ENCODE data around the gene FOXN1. TPM values are rescaled to one million over a fixed set of nuclear protein-coding genes. Genes with fewer than 3 reads are reported as not detected.

FOXN1 gene
- total and polyA plus RNA-seq, 2 of the 13 experiments (the other 11 are each of a cell fraction or from before 2014, with no cell fraction given): 0.01 TPM; not detected in 1

DNA sequence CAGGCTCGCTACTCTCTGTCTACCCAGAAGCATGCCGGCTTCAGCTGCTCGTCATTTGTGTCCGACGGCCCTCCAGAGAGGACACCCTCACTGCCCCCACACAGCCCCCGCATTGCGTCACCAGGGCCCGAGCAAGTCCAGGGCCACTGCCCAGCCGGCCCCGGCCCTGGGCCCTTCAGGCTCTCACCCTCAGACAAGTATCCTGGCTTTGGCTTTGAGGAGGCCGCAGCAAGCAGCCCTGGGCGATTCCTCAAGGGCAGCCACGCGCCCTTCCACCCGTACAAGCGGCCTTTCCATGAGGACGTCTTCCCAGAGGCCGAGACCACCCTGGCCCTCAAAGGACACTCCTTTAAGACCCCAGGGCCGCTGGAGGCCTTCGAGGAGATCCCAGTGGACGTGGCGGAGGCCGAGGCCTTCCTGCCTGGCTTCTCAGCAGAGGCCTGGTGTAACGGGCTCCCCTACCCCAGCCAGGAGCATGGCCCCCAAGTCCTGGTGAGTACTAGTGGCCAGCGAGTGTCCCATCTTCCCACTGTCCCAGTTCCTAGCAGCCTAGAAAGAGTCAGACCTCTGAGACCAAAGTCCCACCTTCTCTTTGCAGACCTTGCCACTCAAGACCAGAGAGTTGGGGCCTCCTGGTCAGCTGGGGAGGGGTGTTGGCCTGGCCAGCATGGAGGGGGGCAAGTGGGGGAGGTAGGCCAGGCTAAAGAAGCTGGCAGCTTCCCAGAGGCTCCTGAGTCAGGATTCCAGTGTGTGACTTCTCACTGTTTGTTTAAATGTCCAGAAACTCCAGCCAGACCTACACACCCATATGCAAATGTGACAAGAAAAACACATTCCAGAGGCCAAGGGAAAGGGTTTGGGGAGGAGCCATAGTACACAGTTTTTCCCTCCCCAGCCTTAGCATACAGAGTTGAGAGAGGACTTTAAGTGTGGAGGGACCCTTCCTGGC lies 18.6 kb downstream of the FOXN1 start (continued):
- no peak for TF ChIP-seq ARNT (IDR thresholded peaks at IDR 0.05)
- TF ChIP-seq, protein P1, sequence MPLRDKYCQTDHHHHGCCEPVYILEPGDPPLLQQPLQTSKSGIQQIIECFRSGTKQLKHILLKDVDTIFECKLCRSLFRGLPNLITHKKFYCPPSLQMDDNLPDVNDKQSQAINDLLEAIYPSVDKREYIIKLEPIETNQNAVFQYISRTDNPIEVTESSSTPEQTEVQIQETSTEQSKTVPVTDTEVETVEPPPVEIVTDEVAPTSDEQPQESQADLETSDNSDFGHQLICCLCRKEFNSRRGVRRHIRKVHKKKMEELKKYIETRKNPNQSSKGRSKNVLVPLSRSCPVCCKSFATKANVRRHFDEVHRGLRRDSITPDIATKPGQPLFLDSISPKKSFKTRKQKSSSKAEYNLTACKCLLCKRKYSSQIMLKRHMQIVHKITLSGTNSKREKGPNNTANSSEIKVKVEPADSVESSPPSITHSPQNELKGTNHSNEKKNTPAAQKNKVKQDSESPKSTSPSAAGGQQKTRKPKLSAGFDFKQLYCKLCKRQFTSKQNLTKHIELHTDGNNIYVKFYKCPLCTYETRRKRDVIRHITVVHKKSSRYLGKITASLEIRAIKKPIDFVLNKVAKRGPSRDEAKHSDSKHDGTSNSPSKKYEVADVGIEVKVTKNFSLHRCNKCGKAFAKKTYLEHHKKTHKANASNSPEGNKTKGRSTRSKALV (CRISPR knock-in tag; IDR thresholded peaks at IDR 0.05): no peak
- TF ChIP-seq E2F5 (CRISPR knock-in tag; conservative IDR thresholded peaks at IDR 0.05): no peak
- peak; percentile 39; the same call in 1 of the 2 replicates for TF ChIP-seq ZNF574 (CRISPR knock-in tag; IDR thresholded peaks at IDR 0.05)
- no peak for TF ChIP-seq TFE3 (CRISPR knock-in tag; IDR thresholded peaks at IDR 0.05)
- TF ChIP-seq KDM5B (CRISPR knock-in tag; IDR thresholded peaks at IDR 0.05; ENCODE audit: borderline replicate concordance): 0 out of 2 replicates have a peak, but pooled peaks have one; percentile 48
- no peak for TF ChIP-seq NPAS2 (CRISPR knock-in tag; IDR thresholded peaks at IDR 0.05; ENCODE audit: borderline replicate concordance)
- no peak for TF ChIP-seq YEATS2 (CRISPR knock-in tag; IDR thresholded peaks at IDR 0.05; ENCODE audit: borderline replicate concordance)
- TF ChIP-seq ZBTB39 (CRISPR knock-in tag; IDR thresholded peaks at IDR 0.05): no peak
- TF ChIP-seq, protein P2, sequence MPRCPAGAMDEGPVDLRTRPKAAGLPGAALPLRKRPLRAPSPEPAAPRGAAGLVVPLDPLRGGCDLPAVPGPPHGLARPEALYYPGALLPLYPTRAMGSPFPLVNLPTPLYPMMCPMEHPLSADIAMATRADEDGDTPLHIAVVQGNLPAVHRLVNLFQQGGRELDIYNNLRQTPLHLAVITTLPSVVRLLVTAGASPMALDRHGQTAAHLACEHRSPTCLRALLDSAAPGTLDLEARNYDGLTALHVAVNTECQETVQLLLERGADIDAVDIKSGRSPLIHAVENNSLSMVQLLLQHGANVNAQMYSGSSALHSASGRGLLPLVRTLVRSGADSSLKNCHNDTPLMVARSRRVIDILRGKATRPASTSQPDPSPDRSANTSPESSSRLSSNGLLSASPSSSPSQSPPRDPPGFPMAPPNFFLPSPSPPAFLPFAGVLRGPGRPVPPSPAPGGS (CRISPR knock-in tag; IDR thresholded peaks at IDR 0.05): no peak

Measured in HepG2 (cell line).